NCI-H1694 (cell line): ENCODE measurements around the gene CCDC146.
"Not testable (repeated sequence)": the region's sequence is repeated elsewhere in the genome, so short reads cannot be mapped to it uniquely, and the experiment has no call there.

ENCODE experiments used
- DNase-seq: peaks from one replicate; lab custom pipeline; 2025; lab: John Stamatoyannopoulos, UW

The CCDC146 gene

GRCh38 chr7:77202481-77202976 is 80.1 kb downstream of the CCDC146 start:
- no peak for DNase-seq

GRCh38 chr7:77205706-77206105 is 83.3 kb downstream of the CCDC146 start:
- DNase-seq, result no peak

GRCh38 chr7:77208416-77208815 is 86.0 kb downstream of the CCDC146 start:
- DNase-seq, result no peak

- no peak for DNase-seq
Observed at GRCh38 chr7:77209479-77210139, 87.2 kb downstream of the CCDC146 start.

GRCh38 chr7:77216181-77216845 is 93.9 kb downstream of the CCDC146 start:
- DNase-seq, result no peak

GRCh38 chr7:77217474-77218185 is 95.2 kb downstream of the CCDC146 start:
- no peak for DNase-seq

GRCh38 chr7:77219701-77220331 is 97.4 kb downstream of the CCDC146 start:
- not testable (repeated sequence) for DNase-seq

GRCh38 chr7:77222065-77222464 is 99.7 kb downstream of the CCDC146 start:
- DNase-seq, result no peak

GRCh38 chr7:77222819-77223218 is 100.4 kb downstream of the CCDC146 start:
- DNase-seq, result no peak

GRCh38 chr7:77223261-77223660 is 100.8 kb downstream of the CCDC146 start:
- DNase-seq, result no peak

- no peak for DNase-seq
Observed at GRCh38 chr7:77226357-77226839, 104.0 kb downstream of the CCDC146 start.

GRCh38 chr7:77228795-77229194 is 106.4 kb downstream of the CCDC146 start:
- not testable (repeated sequence) for DNase-seq

GRCh38 chr7:77232467-77232866 is 110.1 kb downstream of the CCDC146 start:
- DNase-seq, result no peak

GRCh38 chr7:77235276-77235675 is 112.9 kb downstream of the CCDC146 start:
- DNase-seq, result no peak

GRCh38 chr7:77238703-77239136 is 116.3 kb downstream of the CCDC146 start:
- no peak for DNase-seq

GRCh38 chr7:77239471-77239870 is 117.1 kb downstream of the CCDC146 start:
- DNase-seq, result no peak

GRCh38 chr7:77242068-77242467 is 119.7 kb downstream of the CCDC146 start:
- no peak for DNase-seq

GRCh38 chr7:77242554-77242953 is 120.1 kb downstream of the CCDC146 start:
- no peak for DNase-seq

GRCh38 chr7:77244222-77244934 is 122.0 kb downstream of the CCDC146 start:
- no peak for DNase-seq

- DNase-seq, result no peak
Observed at GRCh38 chr7:77245015-77245755, 122.8 kb downstream of the CCDC146 start.
